HCT116 (cell line): ENCODE data around the gene ASGR1. TPM values are rescaled to one million over a fixed set of nuclear protein-coding genes. Genes with fewer than 3 reads are reported as not detected.

Experiments
- ATAC-seq: fragments of 200-7000 bp; cut with Tn5 transposase; 2 replicates; pipeline ENCODE4 v1.9.1; 2020; ENCODE audit warnings: mild to moderate bottlenecking, moderate library complexity
- BruUV-seq: library from RNA; stranded (reverse); fragments of 400-500 nt; replicated peaks from 2 replicates; lab custom pipeline; 2021; lab: Mats Ljungman, UMichigan
- CTCF ChIA-PET: fragments of 300-600 bp; sonication (Branson Sonifier 250); formaldehyde crosslinking; loops from one replicate; lab custom pipeline; 2021; ENCODE audit warnings: antibody characterized with exemption; lab: Charles Lee
- POLR2A ChIA-PET: fragments of 300-600, 350-600 bp; sonication (Branson Sonifier 250); formaldehyde crosslinking; loops from one replicate; lab custom pipeline; 2021; ENCODE audit warnings: antibody characterized with exemption; lab: Charles Lee
- RAD21 ChIA-PET, 2 experiments: fragments of 300-600 bp; sonication (Branson Sonifier 250); formaldehyde crosslinking; loops; one replicate each; lab custom pipeline; 2023; ENCODE audit warnings: low total read pairs in 2 of 2; ENCODE audit not compliant: uncharacterized antibody in 2 of 2, unreplicated experiment in 2 of 2, low non-redundant PET in 1 of 2; lab: Charles Lee
- DNase-seq: peaks from one replicate; pipeline ENCODE4 v3.0.0-alpha.2; 2010; ENCODE audit warnings: low read depth, low spot score
- H2AFZ ChIP-seq: fragments of 200-600 bp; shearing (Covaris generic), sonication (generic); 2 replicates; pipeline ENCODE4 v1.6.1; 2017; ENCODE audit warnings: low read depth, mixed run types, mixed read lengths, antibody characterized with exemption, low read length; ENCODE audit not compliant: poor library complexity, severe bottlenecking
- H3K27ac ChIP-seq: 2 replicates; pipeline ENCODE4 v1.5.1; 2012; ENCODE audit warnings: low read depth, low read length
- H3K27me3 ChIP-seq: fragments of 200-600 bp; sonication (generic); 2 replicates; pipeline ENCODE4 v1.6.1; 2016; ENCODE audit warnings: mixed run types, low read length, mixed read lengths; ENCODE audit not compliant: insufficient read depth
- H3K36me3 ChIP-seq, 2 experiments: fragments of 200-500 bp in 1 of 2; fragments of 200-600 bp in 1 of 2; sonication (Bioruptor generic) in 1 of 2; sonication (generic) in 1 of 2; 2 replicates each; pipeline versions ENCODE4 v1.5.1 to v1.6.1; 2014 to 2016; ENCODE audit warnings: low read length in 2 of 2, inconsistent platforms in 1 of 2, mixed read lengths in 1 of 2, mixed run types in 1 of 2; ENCODE audit not compliant: insufficient read depth in 2 of 2, control insufficient read depth in 1 of 2
- H3K4me1 ChIP-seq, 2 experiments: fragments of 200-600 bp in 1 of 2; sonication (generic) in 1 of 2; 2 replicates each; pipeline versions ENCODE4 v1.5.1 to v1.6.1; 2012 to 2017; ENCODE audit warnings: low read length in 2 of 2, inconsistent platforms in 1 of 2, mild to moderate bottlenecking in 1 of 2, mixed read lengths in 1 of 2, mixed run types in 1 of 2, moderate library complexity in 1 of 2; ENCODE audit not compliant: insufficient read depth in 2 of 2, control insufficient read depth in 1 of 2
- H3K4me2 ChIP-seq: fragments of 200-600 bp; sonication (generic); 2 replicates; pipeline ENCODE4 v1.6.1; 2017; ENCODE audit warnings: mixed run types, low read length, mixed read lengths
- H3K4me3 ChIP-seq, 2 experiments: fragments of 200-600 bp in 1 of 2; sonication (generic) in 1 of 2; replicated peaks in 1 of 2; 2 replicates each; pipeline ENCODE4 v1.5.1; 2011 to 2016; ENCODE audit warnings: low read length in 2 of 2, control low read depth in 1 of 2, low read depth in 1 of 2, mild to moderate bottlenecking in 1 of 2, mixed read lengths in 1 of 2, mixed run types in 1 of 2
- H3K79me2 ChIP-seq: fragments of 200-600 bp; sonication (generic); 2 replicates; pipeline ENCODE4 v1.6.1; 2017; ENCODE audit warnings: mild to moderate bottlenecking, mixed run types, low read length, moderate library complexity, mixed read lengths; ENCODE audit not compliant: insufficient read depth
- H3K9ac ChIP-seq: fragments of 200-600 bp; sonication (generic); 2 replicates; pipeline ENCODE4 v1.6.1; 2016; ENCODE audit warnings: low read length, mixed read lengths
- H3K9me2 ChIP-seq: fragments of 200-600 bp; sonication (generic), shearing (Covaris generic); 2 replicates; pipeline ENCODE4 v1.6.1; 2017; ENCODE audit warnings: mixed run types, mild to moderate bottlenecking, moderate library complexity; ENCODE audit not compliant: insufficient read depth
- H3K9me3 ChIP-seq, 2 experiments: fragments of 200-500 bp in 1 of 2; fragments of 200-600 bp in 1 of 2; sonication (Bioruptor generic) in 1 of 2; sonication (generic) in 1 of 2; 2 replicates each; pipeline ENCODE4 v1.6.1; 2014 to 2017; ENCODE audit warnings: low read length in 2 of 2, mixed read lengths in 2 of 2, inconsistent platforms in 1 of 2, low read depth in 1 of 2, mild to moderate bottlenecking in 1 of 2, mixed run types in 1 of 2, moderate library complexity in 1 of 2; ENCODE audit not compliant: control insufficient read depth in 1 of 2, insufficient read depth in 1 of 2
- H4K20me1 ChIP-seq: fragments of 200-600 bp; sonication (generic), shearing (Covaris generic); 2 replicates; pipeline ENCODE4 v1.6.1; 2017; ENCODE audit warnings: mixed run types, mild to moderate bottlenecking, moderate library complexity; ENCODE audit not compliant: insufficient read depth
- CBX3 ChIP-seq: IDR thresholded peaks from 2 replicates; pipeline ENCODE4 v1.6.1; 2012; ENCODE audit warnings: low read depth
- EZH2 ChIP-seq: fragments of 200-600 bp; sonication (generic); IDR thresholded peaks from 2 replicates; pipeline ENCODE4 v1.6.1; 2017; ENCODE audit warnings: antibody characterized with exemption, mixed run types
- EZH2phosphoT487 ChIP-seq: fragments of 200-600 bp; IDR thresholded peaks from 2 replicates; pipeline ENCODE4 v1.6.1; 2018; ENCODE audit warnings: antibody characterized with exemption, borderline replicate concordance
- POLR2AphosphoS5 ChIP-seq: IDR thresholded peaks from 2 replicates; pipeline ENCODE4 v1.6.1; 2011; ENCODE audit warnings: mild to moderate bottlenecking, low read depth, low read length, moderate library complexity
- intact Hi-C: fragments of 100-400 bp; cut with micrococcal nuclease; formaldehyde crosslinking; loops from 2 replicates; pipeline ENCODE4 v1.10.0; 2022
- total RNA-seq: library from RNA; stranded (reverse); gene quantifications from one replicate; pipeline ENCODE4 v1.2.1, GENCODE V29; 2021; ENCODE audit not compliant: unreplicated experiment
- TF ChIP-seq, protein P1 (sequence below), 3 experiments: fragments of 200-600 bp in 1 of 3; sonication (generic) in 1 of 3; IDR thresholded peaks in 2 of 3; conservative IDR thresholded peaks in 1 of 3; 2 replicates each; pipeline ENCODE4 v1.5.1; 2012 to 2017; ENCODE audit warnings: low read depth in 2 of 3, low read length in 2 of 3, antibody characterized with exemption in 1 of 3, borderline replicate concordance in 1 of 3, control low read depth in 1 of 3, mild to moderate bottlenecking in 1 of 3, mixed read lengths in 1 of 3, mixed run types in 1 of 3, moderate library complexity in 1 of 3; ENCODE audit not compliant: insufficient read depth in 1 of 3
- TF ChIP-seq, protein P2 (sequence below): IDR thresholded peaks from 2 replicates; pipeline ENCODE4 v1.6.1; 2011; ENCODE audit warnings: mild to moderate bottlenecking, low read length, moderate library complexity; ENCODE audit not compliant: insufficient replicate concordance; ENCODE audit errors: extremely low read depth
- TF ChIP-seq, protein P3 (sequence below): IDR thresholded peaks from 2 replicates; pipeline ENCODE4 v1.6.1; 2012; ENCODE audit warnings: low read depth

Gene ASGR1
- total RNA-seq, 1 experiment from 2014 or later = 1.2 TPM

DNA sequence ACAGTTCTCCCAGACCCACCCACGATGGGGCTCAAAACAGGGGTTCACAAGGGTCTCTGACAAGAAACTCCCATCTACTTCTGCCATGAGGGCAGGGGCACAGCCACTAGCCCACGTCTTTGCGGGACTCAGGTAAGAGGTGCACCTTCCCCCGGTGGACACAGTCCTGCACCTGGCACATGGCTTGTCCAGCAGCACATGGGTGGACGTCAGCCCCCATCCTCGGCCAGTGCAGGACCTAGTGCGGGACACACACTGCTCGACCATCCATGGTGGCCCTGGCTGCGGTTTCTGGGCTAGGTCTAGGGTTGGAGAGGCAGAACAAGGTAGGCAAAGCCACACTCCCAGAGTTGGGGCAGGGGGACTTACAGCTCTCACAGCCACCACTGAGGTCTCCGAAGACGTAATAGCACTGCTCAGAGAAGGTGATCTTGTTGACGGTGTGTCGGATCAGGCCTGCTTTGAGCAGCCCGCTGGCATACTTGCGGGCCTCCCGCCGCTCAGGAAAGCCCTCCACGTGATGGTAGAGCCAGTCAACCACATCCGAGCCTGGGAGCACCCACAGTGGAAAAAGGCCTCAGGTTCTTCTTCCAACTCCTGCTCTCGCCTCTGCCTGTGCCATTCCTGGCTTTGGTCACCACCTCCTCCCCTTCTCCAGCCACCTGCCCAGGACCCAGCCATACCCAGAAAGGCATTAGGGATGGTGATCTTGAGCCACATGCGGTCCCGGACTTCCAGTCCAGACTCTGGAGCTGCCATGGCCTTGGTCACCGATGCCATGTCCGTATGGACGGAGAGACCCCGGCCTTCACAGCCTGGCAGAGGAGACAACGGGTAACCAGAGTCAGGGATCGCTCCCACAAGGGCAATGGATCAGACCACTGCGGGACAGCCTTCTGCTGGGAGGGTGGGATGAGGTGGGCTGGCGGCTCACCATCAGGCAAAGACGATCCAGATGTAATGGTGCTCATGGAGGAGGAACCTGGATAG is 47.8 kb upstream of the ASGR1 start:
- POLR2A ChIA-PET = no interaction called here
- CTCF ChIA-PET = no interaction called here
- no peaks in the 10 kb centered on the region for H3K9me3 ChIP-seq

More for the DNA sequence above, 47.8 kb upstream of the ASGR1 start:
- TF ChIP-seq, protein P1, sequence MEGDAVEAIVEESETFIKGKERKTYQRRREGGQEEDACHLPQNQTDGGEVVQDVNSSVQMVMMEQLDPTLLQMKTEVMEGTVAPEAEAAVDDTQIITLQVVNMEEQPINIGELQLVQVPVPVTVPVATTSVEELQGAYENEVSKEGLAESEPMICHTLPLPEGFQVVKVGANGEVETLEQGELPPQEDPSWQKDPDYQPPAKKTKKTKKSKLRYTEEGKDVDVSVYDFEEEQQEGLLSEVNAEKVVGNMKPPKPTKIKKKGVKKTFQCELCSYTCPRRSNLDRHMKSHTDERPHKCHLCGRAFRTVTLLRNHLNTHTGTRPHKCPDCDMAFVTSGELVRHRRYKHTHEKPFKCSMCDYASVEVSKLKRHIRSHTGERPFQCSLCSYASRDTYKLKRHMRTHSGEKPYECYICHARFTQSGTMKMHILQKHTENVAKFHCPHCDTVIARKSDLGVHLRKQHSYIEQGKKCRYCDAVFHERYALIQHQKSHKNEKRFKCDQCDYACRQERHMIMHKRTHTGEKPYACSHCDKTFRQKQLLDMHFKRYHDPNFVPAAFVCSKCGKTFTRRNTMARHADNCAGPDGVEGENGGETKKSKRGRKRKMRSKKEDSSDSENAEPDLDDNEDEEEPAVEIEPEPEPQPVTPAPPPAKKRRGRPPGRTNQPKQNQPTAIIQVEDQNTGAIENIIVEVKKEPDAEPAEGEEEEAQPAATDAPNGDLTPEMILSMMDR (IDR thresholded peaks at IDR 0.05 in 2 of 3, conservative IDR thresholded peaks at IDR 0.05 in 1 of 3; ENCODE audit: borderline replicate concordance in 1 of 3, insufficient read depth in 1 of 3, low read depth in 2 of 3, low read length in 2 of 3) = no peak
- TF ChIP-seq, protein P2, sequence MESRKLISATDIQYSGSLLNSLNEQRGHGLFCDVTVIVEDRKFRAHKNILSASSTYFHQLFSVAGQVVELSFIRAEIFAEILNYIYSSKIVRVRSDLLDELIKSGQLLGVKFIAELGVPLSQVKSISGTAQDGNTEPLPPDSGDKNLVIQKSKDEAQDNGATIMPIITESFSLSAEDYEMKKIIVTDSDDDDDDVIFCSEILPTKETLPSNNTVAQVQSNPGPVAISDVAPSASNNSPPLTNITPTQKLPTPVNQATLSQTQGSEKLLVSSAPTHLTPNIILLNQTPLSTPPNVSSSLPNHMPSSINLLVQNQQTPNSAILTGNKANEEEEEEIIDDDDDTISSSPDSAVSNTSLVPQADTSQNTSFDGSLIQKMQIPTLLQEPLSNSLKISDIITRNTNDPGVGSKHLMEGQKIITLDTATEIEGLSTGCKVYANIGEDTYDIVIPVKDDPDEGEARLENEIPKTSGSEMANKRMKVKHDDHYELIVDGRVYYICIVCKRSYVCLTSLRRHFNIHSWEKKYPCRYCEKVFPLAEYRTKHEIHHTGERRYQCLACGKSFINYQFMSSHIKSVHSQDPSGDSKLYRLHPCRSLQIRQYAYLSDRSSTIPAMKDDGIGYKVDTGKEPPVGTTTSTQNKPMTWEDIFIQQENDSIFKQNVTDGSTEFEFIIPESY = no peak
- TF ChIP-seq, protein P3, sequence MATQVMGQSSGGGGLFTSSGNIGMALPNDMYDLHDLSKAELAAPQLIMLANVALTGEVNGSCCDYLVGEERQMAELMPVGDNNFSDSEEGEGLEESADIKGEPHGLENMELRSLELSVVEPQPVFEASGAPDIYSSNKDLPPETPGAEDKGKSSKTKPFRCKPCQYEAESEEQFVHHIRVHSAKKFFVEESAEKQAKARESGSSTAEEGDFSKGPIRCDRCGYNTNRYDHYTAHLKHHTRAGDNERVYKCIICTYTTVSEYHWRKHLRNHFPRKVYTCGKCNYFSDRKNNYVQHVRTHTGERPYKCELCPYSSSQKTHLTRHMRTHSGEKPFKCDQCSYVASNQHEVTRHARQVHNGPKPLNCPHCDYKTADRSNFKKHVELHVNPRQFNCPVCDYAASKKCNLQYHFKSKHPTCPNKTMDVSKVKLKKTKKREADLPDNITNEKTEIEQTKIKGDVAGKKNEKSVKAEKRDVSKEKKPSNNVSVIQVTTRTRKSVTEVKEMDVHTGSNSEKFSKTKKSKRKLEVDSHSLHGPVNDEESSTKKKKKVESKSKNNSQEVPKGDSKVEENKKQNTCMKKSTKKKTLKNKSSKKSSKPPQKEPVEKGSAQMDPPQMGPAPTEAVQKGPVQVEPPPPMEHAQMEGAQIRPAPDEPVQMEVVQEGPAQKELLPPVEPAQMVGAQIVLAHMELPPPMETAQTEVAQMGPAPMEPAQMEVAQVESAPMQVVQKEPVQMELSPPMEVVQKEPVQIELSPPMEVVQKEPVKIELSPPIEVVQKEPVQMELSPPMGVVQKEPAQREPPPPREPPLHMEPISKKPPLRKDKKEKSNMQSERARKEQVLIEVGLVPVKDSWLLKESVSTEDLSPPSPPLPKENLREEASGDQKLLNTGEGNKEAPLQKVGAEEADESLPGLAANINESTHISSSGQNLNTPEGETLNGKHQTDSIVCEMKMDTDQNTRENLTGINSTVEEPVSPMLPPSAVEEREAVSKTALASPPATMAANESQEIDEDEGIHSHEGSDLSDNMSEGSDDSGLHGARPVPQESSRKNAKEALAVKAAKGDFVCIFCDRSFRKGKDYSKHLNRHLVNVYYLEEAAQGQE = no peak
- no peak for TF ChIP-seq EZH2
- TF ChIP-seq CBX3 = no peak
- TF ChIP-seq EZH2phosphoT487 = no peak
- no peak for TF ChIP-seq POLR2AphosphoS5
- TF ChIP-seq, all 23 proteins: peak for 0
- DNase-seq = no peak
- Histone ChIP-seq H3K9me2 (no peaks in the 10 kb centered on the region), H3K79me2 (peaks cover 35% of the 10 kb centered on the region), H3K4me2 (no peak overlapping the region), H3K4me1 (peaks cover 0 to 18% of the 10 kb centered on the region in 2 experiments; a peak in 2 of 4 replicates), H2AFZ (no peak overlapping the region), H3K27me3 (no peaks in the 10 kb centered on the region), H3K36me3 (peaks cover 57 to 62% of the 10 kb centered on the region in 2 experiments), H3K4me3 (no peak overlapping the region), H3K9ac (no peak overlapping the region), H3K27ac (no peak overlapping the region), H4K20me1 (peaks cover under 1% of the 10 kb centered on the region; the same call in 1 of the 2 replicates)
- BruUV-seq = no TSS peak
- RAD21 ChIA-PET = no interaction called here
- ATAC-seq = no peak
- intact Hi-C loops = no loop called here
